DMS153 treated with DMSO at 0.1 percent for 48 hours (cell line): ENCODE measurements around the gene WIPF2.

ENCODE experiments used
- DNase-seq: peaks from one replicate; lab custom pipeline; 2025; ENCODE audit not compliant: unreplicated experiment; lab: John Stamatoyannopoulos, UW

WIPF2 gene, protein sequence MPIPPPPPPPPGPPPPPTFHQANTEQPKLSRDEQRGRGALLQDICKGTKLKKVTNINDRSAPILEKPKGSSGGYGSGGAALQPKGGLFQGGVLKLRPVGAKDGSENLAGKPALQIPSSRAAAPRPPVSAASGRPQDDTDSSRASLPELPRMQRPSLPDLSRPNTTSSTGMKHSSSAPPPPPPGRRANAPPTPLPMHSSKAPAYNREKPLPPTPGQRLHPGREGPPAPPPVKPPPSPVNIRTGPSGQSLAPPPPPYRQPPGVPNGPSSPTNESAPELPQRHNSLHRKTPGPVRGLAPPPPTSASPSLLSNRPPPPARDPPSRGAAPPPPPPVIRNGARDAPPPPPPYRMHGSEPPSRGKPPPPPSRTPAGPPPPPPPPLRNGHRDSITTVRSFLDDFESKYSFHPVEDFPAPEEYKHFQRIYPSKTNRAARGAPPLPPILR

DNA sequence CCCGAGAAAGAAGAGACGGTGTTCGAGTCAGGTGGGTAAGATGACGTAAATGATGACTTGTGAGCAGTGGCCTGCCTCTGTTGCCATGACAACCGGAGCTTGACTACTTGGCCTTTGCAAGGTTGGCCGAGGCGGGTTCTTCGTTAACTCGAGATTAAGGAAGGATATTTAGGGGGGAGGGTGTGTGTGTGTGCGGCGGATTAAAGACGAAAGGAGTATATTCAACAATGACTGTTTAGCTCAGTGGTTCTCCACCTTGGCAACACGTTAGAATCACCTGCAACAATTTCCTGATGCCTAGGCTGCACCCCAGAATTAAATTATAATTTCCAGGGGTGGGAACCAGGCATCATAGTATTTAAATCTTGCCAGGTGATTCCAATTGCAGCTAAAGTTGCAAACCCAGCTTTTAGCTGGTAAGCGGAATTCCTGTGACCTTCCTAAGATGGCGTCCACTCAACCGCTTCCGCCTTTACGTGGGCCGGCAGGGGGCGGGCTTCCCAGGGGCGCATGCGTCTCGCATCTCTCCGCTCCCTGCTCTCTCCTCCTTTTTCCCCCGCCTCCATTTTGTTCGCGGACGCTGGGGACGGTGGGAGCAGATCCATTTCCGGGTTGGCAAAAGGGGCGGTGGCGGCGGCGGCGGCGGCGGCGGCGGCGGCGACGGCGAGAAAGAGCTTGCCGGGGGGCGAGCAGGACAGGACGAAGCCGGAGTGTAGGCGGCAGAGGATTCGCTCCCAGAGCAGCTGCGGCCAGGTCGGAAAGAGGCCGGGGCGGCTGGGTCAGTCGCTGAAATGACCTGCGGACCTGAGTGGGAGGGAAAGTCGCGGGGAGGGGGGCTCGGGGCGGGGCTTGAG is at the start of gene WIPF2:
Gene WIPF2 (plus strand): TSS at position 565 of the 854 bp plus-strand sequence. CDS start 37,156 bp downstream, outside the sequence.
- DNase-seq = peak; percentile 92

GRCh38 chr17:40170325-40170724 is 48.8 kb upstream of the WIPF2 start:
- no peak for DNase-seq

GRCh38 chr17:40171750-40172149 is 47.4 kb upstream of the WIPF2 start:
- no peak for DNase-seq

- DNase-seq = no peak
Observed at GRCh38 chr17:40173091-40173777, 45.9 kb upstream of the WIPF2 start.

DNA sequence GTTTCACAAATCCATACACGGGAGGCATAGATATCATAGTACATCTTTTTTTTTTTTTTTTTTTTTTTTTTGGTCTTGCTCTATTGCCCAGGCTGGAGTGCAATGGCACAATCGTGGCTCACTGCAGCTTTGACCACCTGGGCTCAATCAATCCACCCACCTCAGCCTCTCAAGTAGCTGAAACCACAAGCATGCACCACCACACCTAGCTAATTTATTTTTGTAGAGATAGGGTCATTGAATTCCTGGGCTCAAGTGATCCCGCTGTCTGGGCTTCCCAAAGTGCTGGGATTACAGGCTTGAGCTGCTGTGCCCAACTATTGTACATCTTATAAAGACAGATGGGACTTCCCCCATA is 45.3 kb upstream of the WIPF2 start:
- DNase-seq = no peak

GRCh38 chr17:40174514-40174913 is 44.6 kb upstream of the WIPF2 start:
- DNase-seq = no peak

DNA sequence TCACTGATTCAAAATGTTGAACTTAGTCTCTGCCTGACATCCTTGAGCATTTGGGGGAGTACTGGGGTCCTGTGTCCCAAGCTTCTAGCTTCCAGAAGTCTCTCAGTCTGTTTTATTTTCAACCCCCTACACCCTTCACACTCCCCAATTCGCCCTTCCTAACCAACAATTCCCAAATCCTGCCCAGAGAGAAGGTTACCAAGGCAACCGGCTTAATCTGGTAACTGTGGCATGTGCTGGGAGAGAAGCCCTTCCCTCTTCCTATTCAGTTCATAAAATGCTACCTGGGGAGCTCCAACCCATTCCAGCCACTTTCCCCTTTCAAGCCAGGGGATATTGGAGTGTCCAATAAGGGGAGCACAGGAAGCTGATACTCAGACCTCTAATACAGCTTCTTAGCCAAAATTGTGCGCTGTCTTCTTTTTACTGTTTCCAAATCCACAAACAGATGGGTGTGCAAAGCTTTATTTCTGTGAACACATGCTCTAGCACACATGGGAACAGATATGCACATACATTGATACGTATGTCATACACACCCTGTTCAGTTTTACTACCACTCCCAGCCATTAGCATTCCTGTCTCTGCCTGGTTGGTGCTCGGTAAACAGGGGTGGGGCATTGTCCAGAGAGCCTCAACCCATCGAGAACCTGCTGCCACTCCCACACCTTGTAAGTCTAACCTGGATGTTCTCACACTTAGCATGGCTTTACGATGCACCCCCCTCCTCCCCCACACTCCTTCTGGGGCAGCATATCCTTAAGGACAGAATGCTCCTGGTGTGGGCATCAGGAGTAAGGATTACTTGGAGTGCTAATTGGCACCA is 43.0 kb upstream of the WIPF2 start:
- peak; percentile 63 for DNase-seq

DNA sequence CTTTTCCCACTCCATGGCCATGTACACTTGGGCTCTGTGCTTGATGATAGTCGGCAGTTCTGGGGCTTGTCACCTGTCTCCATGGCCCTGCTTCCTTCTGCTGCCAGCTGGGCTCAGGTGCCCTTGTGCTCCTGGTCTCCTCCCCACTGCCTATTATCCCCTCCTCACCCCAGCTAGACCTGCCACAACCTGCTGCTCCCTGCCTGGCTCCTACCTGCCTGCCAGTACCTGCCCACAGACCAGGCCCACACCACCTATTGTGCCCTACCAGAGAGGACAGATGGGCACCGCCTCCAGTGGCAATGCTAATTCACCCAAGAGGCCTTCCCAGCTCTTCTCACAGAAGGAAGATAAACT is 42.4 kb upstream of the WIPF2 start:
- DNase-seq = peak; percentile 77

DNA sequence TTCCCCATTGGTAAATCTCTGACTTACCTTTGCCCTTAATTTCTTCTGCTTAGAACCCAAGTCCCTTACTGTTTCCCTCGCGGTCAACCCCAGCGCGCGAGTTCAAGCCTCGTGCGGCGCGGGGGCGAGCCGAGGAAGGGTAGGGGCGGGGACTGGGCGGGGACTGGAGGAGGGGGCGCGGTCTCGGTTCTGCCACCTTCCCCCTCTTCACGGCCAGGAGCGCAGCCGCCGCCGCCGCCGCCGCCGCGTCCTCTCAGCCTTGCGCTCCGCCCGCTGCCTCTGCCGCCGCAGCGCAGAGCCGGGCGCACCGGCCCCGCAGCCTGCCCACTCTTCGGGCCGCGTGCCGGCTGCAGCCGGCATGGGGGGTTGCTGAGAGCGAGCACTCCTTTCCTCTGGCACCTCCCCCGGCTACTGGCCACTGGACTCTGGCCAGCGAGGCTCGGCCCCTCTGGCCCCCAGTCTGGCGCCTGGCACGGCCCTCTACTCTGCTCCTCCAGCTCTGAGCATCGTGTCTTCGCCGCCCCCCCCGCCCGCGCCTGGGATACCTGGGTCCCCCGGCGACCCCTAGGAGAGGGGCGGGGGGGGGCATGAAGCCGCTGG is 41.7 kb upstream of the WIPF2 start, which contains the start of gene RAPGEFL1:
Gene RAPGEFL1 (plus strand): TSS at position 196 of the 600 bp plus-strand sequence. CDS start 392 bp downstream, at position 588.
- peak; percentile 53 for DNase-seq

- no peak for DNase-seq
Observed at GRCh38 chr17:40178021-40178601, 41.0 kb upstream of the WIPF2 start.

- DNase-seq = no peak
Observed at GRCh38 chr17:40178660-40179059, 40.4 kb upstream of the WIPF2 start.

- DNase-seq = no peak
Observed at GRCh38 chr17:40179923-40180659, 39.0 kb upstream of the WIPF2 start.

- no peak for DNase-seq
Observed at GRCh38 chr17:40180694-40181093, 38.4 kb upstream of the WIPF2 start.

- DNase-seq = no peak
Observed at GRCh38 chr17:40181205-40181604, 37.9 kb upstream of the WIPF2 start.

- no peak for DNase-seq
Observed at GRCh38 chr17:40182606-40183005, 36.5 kb upstream of the WIPF2 start.

- DNase-seq = no peak
Observed at GRCh38 chr17:40187238-40187637, 31.9 kb upstream of the WIPF2 start.

DNA sequence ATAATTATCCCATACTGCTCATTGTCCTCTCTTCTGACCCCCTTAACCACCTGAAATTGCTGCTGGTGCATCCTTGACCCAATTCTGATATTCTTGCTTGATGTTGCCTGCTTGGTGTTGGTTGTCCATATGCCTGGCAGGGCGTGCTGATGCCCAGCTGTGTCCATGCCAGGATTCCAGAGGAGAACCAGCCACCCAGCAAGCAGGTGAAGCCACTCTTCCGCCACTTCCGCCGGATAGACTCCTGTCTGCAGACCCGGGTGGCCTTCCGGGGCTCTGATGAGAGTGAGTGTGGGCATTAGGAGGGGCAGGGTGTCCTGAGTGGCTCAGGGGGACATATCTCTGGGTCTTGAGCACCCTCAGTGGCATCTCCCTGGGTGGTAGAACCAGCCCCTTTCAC is 30.4 kb upstream of the WIPF2 start:
- no peak for DNase-seq

- DNase-seq = peak; percentile 3
Observed at GRCh38 chr17:40190197-40191021, 28.7 kb upstream of the WIPF2 start.
